ENCODE results near the gene ERCC4. TPM values are rescaled to one million over a fixed set of nuclear protein-coding genes. Genes with fewer than 3 reads are reported as not detected.

The ERCC4 gene
- total RNA-seq, 1 donor from 2014 or later: 13.9 TPM

GRCh38 chr16:13957197-13958078 lies 37.5 kb downstream of the ERCC4 start:
- Histone ChIP-seq H3K27me3 (ENCODE audit: insufficient read depth, low read length) (no peaks in the 10 kb centered on the region), H4K20me1 (ENCODE audit: insufficient read depth, low read length) (no peaks in the 10 kb centered on the region), H3K4me2 (ENCODE audit: low read length) (peak overlapping the region; percentile 88), H3K36me3 (ENCODE audit: insufficient read depth, low read length) (no peaks in the 10 kb centered on the region), H3K9me3 (ENCODE audit: insufficient read depth, low read depth, low read length) (no peaks in the 10 kb centered on the region), H3K27ac (ENCODE audit: low read depth, low read length) (peak overlapping the region; percentile 97), H2AFZ (ENCODE audit: low read depth, low read length) (peak overlapping the region; percentile 81), H3K4me1 (ENCODE audit: insufficient read depth, low read length) (peaks cover 30% of the 10 kb centered on the region), H3K79me2 (ENCODE audit: insufficient read depth, low read length) (no peaks in the 10 kb centered on the region), H3K9ac (ENCODE audit: low read length) (peak overlapping the region; percentile 79), H3K4me3 (ENCODE audit: insufficient read depth, low read depth, low read length) (peak overlapping the region; percentile 55)
- TF ChIP-seq EZH2 (IDR thresholded peaks at IDR 0.05; ENCODE audit: insufficient read depth, low read length): no peak
- TF ChIP-seq CTCF (IDR thresholded peaks at IDR 0.05; ENCODE audit: insufficient read depth, low read depth, low read length): no peak
- DNase-seq (ENCODE audit: low read depth) (peak; percentile 97), FAIRE-seq (peak; percentile 80)
- no peaks in the 10 kb centered on the region for H3K9me3 Mint-ChIP-seq (ENCODE audit: unreplicated experiment)
- H3K4me3 Mint-ChIP-seq (ENCODE audit: unreplicated experiment): peak overlapping the region; percentile 4
- peaks cover 2% of the 10 kb centered on the region for H3K36me3 Mint-ChIP-seq (ENCODE audit: low read depth, unreplicated experiment)
- no peaks in the 10 kb centered on the region for H3K27me3 Mint-ChIP-seq (ENCODE audit: low read depth, unreplicated experiment)
- peaks cover 37% of the 10 kb centered on the region for H3K4me1 Mint-ChIP-seq (ENCODE audit: low read depth, unreplicated experiment)
- H3K27ac Mint-ChIP-seq (ENCODE audit: unreplicated experiment): peak overlapping the region; percentile 97

GRCh38 chr16:13958474-13958873 lies 38.5 kb downstream of the ERCC4 start:
- Mint-ChIP-seq H3K36me3 (ENCODE audit: low read depth, unreplicated experiment) (peaks cover 2% of the 10 kb centered on the region), H3K27ac (ENCODE audit: unreplicated experiment) (peak overlapping the region; percentile 97), H3K9me3 (ENCODE audit: unreplicated experiment) (no peaks in the 10 kb centered on the region), H3K27me3 (ENCODE audit: low read depth, unreplicated experiment) (no peaks in the 10 kb centered on the region), H3K4me1 (ENCODE audit: low read depth, unreplicated experiment) (peaks cover 37% of the 10 kb centered on the region), H3K4me3 (ENCODE audit: unreplicated experiment) (peak overlapping the region; percentile 50)
- Histone ChIP-seq H3K27me3 (ENCODE audit: insufficient read depth, low read length) (peaks cover under 1% of the 10 kb centered on the region), H4K20me1 (ENCODE audit: insufficient read depth, low read length) (no peaks in the 10 kb centered on the region), H3K36me3 (ENCODE audit: insufficient read depth, low read length) (no peaks in the 10 kb centered on the region), H3K4me2 (ENCODE audit: low read length) (peak overlapping the region; percentile 1), H3K9ac (ENCODE audit: low read length) (no peak overlapping the region), H3K4me1 (ENCODE audit: insufficient read depth, low read length) (peaks cover 30% of the 10 kb centered on the region), H3K9me3 (ENCODE audit: insufficient read depth, low read depth, low read length) (no peaks in the 10 kb centered on the region), H3K79me2 (ENCODE audit: insufficient read depth, low read length) (no peaks in the 10 kb centered on the region), H3K4me3 (ENCODE audit: insufficient read depth, low read depth, low read length) (no peak overlapping the region), H3K27ac (ENCODE audit: low read depth, low read length) (peak overlapping the region; percentile 97), H2AFZ (ENCODE audit: low read depth, low read length) (no peak overlapping the region)
- FAIRE-seq (no peak), DNase-seq (ENCODE audit: low read depth) (no peak)
- no peak for TF ChIP-seq EZH2 (IDR thresholded peaks at IDR 0.05; ENCODE audit: insufficient read depth, low read length)
- TF ChIP-seq CTCF (IDR thresholded peaks at IDR 0.05; ENCODE audit: insufficient read depth, low read depth, low read length): no peak

GRCh38 chr16:13959626-13960025 lies 39.7 kb downstream of the ERCC4 start:
- H3K79me2 ChIP-seq (ENCODE audit: insufficient read depth, low read length): no peaks in the 10 kb centered on the region
- no peak overlapping the region for H3K27ac Mint-ChIP-seq (ENCODE audit: unreplicated experiment)
- H3K4me3 ChIP-seq (ENCODE audit: insufficient read depth, low read depth, low read length): no peak overlapping the region
- no peak for FAIRE-seq
- no peak overlapping the region for H3K27ac ChIP-seq (ENCODE audit: low read depth, low read length)
- H3K9me3 ChIP-seq (ENCODE audit: insufficient read depth, low read depth, low read length): no peaks in the 10 kb centered on the region
- no peak for DNase-seq (ENCODE audit: low read depth)
- no peaks in the 10 kb centered on the region for H4K20me1 ChIP-seq (ENCODE audit: insufficient read depth, low read length)
- no peak overlapping the region for H2AFZ ChIP-seq (ENCODE audit: low read depth, low read length)
- H3K27me3 Mint-ChIP-seq (ENCODE audit: low read depth, unreplicated experiment): no peaks in the 10 kb centered on the region
- no peaks in the 10 kb centered on the region for H3K36me3 ChIP-seq (ENCODE audit: insufficient read depth, low read length)
- H3K4me2 ChIP-seq (ENCODE audit: low read length): peak overlapping the region; percentile 14
- H3K9ac ChIP-seq (ENCODE audit: low read length): no peak overlapping the region
- peaks cover 30% of the 10 kb centered on the region for H3K4me1 ChIP-seq (ENCODE audit: insufficient read depth, low read length)
- peaks cover 2% of the 10 kb centered on the region for H3K36me3 Mint-ChIP-seq (ENCODE audit: low read depth, unreplicated experiment)
- no peak overlapping the region for H3K4me3 Mint-ChIP-seq (ENCODE audit: unreplicated experiment)
- H3K27me3 ChIP-seq (ENCODE audit: insufficient read depth, low read length): peaks cover 2% of the 10 kb centered on the region
- H3K9me3 Mint-ChIP-seq (ENCODE audit: unreplicated experiment): no peaks in the 10 kb centered on the region
- TF ChIP-seq EZH2 (IDR thresholded peaks at IDR 0.05; ENCODE audit: insufficient read depth, low read length): no peak
- no peak for TF ChIP-seq CTCF (IDR thresholded peaks at IDR 0.05; ENCODE audit: insufficient read depth, low read depth, low read length)
- H3K4me1 Mint-ChIP-seq (ENCODE audit: low read depth, unreplicated experiment): peaks cover 37% of the 10 kb centered on the region
